HG03139 (cell line): ENCODE data around the gene KLHL25.
"Not testable (repeated sequence)": the region's sequence is repeated elsewhere in the genome, so short reads cannot be mapped to it uniquely, and the experiment has no call there.

Experiments used
- ATAC-seq: cut with Tn5 transposase; IDR thresholded peaks from one replicate; pipeline ENCODE4 v1.9.1; 2021; ENCODE audit not compliant: unreplicated experiment

KLHL25 gene, protein sequence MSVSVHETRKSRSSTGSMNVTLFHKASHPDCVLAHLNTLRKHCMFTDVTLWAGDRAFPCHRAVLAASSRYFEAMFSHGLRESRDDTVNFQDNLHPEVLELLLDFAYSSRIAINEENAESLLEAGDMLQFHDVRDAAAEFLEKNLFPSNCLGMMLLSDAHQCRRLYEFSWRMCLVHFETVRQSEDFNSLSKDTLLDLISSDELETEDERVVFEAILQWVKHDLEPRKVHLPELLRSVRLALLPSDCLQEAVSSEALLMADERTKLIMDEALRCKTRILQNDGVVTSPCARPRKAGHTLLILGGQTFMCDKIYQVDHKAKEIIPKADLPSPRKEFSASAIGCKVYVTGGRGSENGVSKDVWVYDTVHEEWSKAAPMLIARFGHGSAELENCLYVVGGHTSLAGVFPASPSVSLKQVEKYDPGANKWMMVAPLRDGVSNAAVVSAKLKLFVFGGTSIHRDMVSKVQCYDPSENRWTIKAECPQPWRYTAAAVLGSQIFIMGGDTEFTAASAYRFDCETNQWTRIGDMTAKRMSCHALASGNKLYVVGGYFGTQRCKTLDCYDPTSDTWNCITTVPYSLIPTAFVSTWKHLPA

GRCh38 chr15:85794598-85795336, at the start of gene KLHL25:
TSS of gene KLHL25 (minus strand) at chr15:85794925. CDS start at chr15:85769810, 25,115 bp downstream.
- peak; percentile 99 for ATAC-seq

GRCh38 chr15:85840802-85841152, 46.1 kb upstream of the KLHL25 start:
- ATAC-seq: no peak

GRCh38 chr15:85840079-85840801, 45.5 kb upstream of the KLHL25 start:
- ATAC-seq: peak; percentile 95

GRCh38 chr15:85839643-85840042, 44.9 kb upstream of the KLHL25 start:
- no peak for ATAC-seq

- no peak for ATAC-seq
These were observed 43.9 kb upstream of the KLHL25 start for GRCh38 chr15:85838655-85839054.

DNA sequence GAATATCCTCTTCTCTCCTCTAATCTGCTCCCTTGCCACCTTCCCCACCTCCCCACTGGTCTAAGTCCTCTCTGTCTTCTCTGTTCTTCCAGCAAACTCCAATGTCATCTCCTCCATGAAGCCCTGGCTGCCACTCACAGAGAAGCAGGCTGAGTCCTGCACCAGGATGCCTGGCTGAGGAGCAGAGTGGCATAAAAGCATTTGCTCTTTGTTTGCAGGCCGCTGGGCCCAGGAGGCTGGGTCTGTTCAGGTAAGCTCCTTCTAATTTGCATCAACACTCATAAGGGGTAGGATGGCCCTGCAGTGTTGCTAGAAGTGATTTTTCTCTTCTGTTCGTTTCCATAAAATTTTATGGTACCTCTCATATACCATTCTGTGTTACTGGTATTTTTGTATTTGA, 43.2 kb upstream of the KLHL25 start:
- no peak for ATAC-seq

- ATAC-seq: no peak
These were observed 42.3 kb upstream of the KLHL25 start for GRCh38 chr15:85837011-85837433.

- no peak for ATAC-seq
These were observed 39.9 kb upstream of the KLHL25 start for GRCh38 chr15:85834651-85835050.

- no peak for ATAC-seq
These were observed 37.7 kb upstream of the KLHL25 start for GRCh38 chr15:85832394-85832793.

DNA sequence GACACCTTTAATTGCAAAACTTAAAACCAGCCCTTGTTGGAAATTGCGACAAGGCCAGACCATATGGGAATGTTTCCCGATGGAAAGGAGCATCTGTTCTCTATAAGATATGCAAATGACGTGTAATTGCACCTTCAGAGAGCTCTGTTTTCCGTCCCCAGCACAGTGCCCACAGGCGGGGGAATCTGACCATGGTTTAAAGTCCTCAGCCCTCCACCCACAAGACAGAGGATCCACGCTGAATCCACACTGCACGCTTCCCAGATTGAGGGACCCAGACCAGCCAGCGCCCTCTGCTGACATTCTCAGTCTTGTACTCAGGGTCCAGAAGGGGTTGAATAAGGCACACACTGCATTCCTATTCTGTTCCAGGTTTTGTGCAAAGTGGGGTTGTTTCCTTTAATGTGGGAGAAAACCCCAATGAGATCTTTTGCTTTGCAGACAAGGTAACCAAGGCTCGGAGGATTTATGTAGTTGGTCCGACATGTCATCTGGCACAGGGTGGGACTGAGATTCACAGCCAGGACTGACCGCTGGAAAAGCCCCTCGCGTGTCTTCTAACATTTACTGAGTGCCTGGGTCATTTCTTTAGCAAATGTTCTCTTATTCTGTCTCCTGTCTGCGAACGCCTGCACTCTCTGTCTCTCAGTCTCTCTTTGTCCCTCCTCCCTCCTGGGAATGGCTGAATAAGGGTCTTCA, 36.8 kb upstream of the KLHL25 start:
- ATAC-seq: no peak

GRCh38 chr15:85829754-85830153, 35.0 kb upstream of the KLHL25 start:
- ATAC-seq: not testable (repeated sequence)

DNA sequence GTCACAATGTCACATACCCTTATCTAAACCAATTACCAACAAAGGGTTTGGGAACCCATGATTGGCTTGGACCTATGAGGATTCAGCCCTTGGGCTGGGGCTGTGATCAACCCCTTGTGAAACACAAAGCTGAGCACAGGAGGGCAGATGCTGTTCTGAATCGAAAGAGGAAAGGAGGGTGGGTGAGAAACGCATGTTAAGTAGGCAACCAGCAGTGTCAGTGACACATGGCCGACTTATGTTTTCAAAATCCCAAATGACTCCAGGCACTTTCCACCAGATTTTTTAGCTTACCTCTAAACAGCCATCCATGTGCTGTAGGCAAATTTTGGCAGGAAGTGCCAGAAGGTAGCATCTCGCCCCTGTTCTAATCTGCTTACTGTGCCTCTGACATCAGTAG, 34.1 kb upstream of the KLHL25 start:
- ATAC-seq: no peak

- no peak for ATAC-seq
These were observed 33.4 kb upstream of the KLHL25 start for GRCh38 chr15:85828126-85828525.

DNA sequence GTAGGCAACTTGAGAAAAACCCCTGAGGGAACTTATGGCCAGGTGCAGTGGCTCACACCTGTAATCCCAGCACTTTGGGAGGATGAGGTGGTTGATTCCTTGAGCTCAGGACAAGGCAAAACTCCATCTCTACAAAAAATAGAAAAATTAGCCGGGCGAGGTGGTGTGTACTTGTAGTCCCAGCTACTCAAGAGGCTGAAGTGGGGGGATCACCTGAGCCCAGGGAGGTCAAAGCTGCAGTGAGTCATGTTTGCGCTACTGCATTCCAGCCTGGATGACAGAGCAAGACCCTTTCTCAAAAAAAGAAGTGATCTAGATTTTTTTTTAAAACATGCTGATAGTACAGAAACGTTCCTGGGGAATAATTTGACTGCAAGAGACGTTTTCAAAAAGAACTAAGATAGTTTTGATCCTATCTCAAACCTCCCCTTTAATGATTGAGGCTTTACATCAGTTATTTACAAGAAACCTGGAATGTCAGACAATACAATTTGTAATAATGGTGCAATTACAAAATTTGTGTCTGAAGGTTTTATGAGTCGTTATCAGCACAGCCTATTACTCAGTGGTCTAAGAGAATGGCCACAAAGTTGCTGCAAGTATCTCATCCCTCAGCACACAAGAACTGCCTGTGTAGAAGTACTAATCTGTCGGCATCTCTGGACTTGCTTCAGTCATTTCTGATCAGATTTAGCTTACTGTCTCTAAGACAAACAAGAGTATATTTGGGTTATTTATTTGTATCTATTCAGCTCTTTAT, 32.2 kb upstream of the KLHL25 start:
- ATAC-seq: no peak

DNA sequence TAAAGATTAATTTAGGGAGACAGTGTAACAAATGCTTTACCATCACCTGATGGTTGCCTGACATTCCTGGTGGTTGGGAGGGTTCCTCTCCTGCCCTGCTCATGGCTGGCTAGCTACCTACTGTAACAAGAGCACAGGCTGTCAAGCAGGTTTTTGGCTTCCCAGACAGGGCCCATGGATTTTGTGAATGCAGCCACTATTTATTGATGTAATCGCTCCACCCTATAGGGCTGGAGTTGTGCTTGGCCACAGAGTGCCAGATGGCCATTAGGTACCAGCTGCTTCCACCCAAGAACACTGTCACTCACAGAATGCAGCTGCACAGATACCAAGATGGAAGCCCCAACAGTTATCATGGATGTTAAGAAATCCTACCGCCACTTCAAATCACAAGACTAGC, 31.0 kb upstream of the KLHL25 start:
- no peak for ATAC-seq

- ATAC-seq: no peak
These were observed 30.4 kb upstream of the KLHL25 start for GRCh38 chr15:85825118-85825517.

DNA sequence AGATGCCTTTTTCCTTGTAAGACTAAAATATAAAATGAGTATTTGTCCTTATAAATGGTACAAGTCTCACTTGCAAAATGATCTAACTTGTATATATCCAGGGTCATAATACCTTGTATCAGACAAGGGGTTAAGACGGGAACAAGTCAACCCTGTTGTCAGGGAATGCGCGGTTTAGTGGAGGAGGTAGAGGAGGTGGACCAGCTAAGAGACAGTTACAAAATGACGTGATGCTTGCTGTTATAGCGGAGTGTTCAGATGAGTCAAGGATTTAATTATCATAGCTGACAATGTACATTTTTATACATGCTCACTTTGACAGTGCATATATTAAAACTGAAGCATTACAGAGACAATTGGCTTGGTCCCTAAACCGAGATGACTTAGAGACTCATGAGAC, 26.8 kb upstream of the KLHL25 start:
- ATAC-seq: no peak

DNA sequence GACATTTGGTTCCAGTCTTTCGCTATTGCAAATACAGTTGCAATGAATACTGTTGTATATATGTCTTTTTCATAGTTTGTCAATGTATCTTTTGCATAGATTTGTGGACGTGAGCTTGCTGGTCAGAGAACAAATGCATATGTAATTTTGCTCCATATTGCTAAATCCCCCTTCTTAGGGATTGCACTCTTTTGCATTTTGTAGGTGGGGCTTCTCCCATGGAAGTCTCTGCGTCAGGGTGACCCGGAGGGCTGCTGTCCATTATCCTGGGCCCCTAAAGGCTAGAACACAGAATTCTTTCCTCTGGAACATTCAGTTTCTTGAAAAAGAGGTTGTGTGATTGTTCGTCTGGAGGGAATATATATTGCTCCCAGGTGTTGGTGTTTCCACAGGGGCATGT, 25.2 kb upstream of the KLHL25 start:
- ATAC-seq: no peak

- no peak for ATAC-seq
These were observed 18.5 kb upstream of the KLHL25 start for GRCh38 chr15:85813234-85813633.

GRCh38 chr15:85810075-85810474, 15.3 kb upstream of the KLHL25 start:
- no peak for ATAC-seq
